Measurements from ENCODE around the gene JMY.

Gene JMY, protein sequence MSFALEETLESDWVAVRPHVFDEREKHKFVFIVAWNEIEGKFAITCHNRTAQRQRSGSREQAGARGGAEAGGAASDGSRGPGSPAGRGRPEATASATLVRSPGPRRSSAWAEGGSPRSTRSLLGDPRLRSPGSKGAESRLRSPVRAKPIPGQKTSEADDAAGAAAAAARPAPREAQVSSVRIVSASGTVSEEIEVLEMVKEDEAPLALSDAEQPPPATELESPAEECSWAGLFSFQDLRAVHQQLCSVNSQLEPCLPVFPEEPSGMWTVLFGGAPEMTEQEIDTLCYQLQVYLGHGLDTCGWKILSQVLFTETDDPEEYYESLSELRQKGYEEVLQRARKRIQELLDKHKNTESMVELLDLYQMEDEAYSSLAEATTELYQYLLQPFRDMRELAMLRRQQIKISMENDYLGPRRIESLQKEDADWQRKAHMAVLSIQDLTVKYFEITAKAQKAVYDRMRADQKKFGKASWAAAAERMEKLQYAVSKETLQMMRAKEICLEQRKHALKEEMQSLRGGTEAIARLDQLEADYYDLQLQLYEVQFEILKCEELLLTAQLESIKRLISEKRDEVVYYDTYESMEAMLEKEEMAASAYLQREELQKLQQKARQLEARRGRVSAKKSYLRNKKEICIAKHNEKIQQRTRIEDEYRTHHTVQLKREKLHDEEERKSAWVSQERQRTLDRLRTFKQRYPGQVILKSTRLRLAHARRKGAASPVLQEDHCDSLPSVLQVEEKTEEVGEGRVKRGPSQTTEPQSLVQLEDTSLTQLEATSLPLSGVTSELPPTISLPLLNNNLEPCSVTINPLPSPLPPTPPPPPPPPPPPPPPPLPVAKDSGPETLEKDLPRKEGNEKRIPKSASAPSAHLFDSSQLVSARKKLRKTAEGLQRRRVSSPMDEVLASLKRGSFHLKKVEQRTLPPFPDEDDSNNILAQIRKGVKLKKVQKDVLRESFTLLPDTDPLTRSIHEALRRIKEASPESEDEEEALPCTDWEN

DNA sequence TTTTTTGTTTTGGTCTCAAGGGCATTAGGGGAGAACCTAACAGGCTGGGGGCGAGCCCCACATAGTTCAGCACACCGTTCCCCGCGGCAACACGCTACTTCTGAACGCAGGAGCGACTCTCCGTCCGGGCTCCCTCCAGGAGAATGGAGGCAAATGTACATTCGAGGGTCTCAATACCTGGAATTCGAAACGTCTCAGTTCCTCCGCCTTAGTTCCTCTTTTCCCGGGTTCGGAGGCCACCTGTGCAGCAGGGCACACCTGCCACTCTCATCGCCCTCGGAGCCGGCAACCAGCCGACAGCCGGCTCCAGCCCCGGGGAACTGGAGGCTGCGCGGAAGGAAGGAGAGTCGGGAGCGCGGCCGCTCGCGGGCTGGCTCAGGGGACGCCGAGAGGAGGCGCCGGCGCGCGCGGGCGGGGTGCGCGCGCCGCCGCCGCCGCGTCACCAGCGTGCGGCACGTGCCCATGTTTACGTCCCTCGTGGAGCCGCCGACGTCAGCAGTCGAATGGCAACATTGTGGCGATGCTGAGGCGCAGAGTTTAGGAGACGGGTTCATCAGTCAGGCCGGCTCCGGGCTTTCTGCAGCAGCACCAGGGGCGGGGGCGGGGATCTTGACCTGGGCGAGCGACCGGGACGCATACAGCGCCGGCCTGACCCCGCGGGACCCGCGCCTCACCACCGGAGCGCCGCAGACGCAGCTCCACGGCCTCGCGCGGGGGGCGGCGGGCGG lies at the start of gene JMY:
Gene JMY (plus strand): TSS at position 498 of the 728 bp plus-strand sequence. CDS start 520 bp downstream, outside the sequence.
- DNase-seq (ENCODE audit: low spot score), result peak; percentile 80

DNA sequence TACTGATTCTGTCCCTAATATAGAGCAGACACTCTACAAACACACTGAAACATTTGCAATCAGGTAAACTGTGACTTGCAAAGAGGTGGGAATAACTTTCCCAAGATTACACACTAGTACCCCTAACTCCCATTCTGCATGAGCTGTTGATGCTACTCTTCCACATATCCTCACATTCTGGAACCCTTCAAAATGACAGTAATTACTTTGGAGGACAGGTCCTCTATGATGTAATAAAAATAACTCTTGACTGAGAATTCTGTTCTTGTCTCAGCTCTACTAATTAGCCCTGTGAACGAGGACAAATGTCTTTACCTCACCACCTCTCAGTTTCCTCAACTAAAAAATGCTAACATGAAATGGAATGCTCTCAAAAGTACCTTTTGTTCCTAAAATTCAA lies 49.5 kb upstream of the JMY start:
- DNase-seq (ENCODE audit: low spot score), result no peak

DNA sequence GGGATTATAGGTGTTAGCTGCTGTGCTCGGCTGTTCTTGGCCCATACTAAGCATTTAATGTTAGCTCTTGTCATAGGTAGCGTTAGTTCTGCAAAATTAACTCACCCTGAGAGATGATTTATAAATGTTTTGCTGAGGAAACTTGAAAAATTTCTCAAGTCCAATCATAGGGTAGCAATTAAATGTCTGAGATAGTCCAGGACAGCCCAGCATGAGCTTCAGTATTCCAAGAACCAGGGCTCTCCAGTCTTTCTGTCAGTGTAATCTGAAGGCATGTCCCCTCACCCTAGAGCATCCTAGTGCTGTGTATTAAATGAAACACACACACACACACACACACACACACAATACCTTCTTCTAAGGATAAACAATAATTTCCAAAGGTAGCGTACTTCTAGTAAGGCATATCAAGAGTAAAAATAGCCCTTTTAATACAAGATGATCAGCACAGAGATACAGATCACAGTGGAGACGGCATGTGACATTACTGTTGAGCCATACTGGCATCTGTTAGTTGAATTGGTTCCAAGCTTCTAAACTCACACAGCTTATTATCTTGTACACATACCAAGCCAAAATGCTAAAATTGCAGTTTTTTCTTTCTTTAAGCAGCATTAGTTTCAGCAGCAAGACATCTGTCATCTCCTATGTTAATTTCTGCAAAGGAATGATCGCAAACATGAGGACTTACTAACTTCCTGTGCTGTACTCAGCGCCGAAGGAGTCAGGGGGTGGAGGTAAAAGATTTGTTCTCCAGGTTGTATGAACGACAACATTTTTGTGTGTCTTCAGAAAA lies 46.3 kb upstream of the JMY start:
- no peak for DNase-seq (ENCODE audit: low spot score)

DNA sequence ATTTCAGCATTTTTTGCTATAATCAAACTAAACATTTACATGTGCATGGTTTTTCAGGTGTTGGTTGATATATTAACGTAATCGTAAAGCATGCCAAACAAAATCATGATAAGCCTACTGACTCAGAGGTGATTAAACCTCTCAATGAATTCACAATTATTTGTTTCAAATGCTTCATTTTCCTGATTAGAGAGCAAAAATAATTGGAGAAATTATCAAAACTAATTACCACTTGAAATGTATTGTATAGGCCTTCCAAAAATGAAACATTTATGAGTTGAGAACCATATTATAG lies 45.7 kb upstream of the JMY start:
- no peak for DNase-seq (ENCODE audit: low spot score)

DNA sequence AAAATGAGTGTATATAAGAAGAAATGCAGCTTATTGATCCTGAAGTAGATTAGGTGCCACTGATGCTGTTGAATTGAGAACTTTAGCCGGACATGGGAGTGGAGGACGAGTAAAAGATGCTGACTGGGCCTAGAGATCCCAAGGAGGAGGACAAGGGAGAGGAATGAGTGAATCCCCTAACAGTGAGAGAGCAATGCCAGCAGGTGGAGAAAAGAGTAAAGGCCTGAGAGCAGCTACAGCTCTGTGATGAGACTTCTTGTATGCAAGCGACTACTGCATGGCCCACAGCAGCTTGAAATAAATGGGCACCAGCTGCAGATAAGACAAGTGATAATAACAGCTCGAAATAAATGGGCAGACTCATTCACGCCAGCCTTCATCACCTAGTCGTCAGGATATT lies 44.5 kb upstream of the JMY start:
- no peak for DNase-seq (ENCODE audit: low spot score)

DNA sequence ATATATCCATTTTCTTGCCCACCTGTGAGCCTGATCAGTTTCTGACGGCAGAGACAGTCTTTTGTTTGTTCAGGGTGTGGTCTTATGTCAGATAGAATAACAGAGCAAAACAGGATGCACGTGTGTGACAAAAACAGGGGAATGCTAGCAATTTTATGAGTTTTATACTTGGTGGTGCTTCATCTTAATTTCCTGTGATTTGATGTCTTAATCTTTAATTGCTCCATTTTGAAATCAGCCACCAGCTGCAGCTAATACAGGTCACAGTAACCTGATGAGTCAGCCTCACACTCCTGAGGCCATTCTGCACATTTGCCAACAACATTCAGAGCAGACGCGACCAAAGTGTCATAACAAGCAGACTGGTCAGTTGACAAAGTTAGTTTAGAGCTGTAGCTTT lies 42.3 kb upstream of the JMY start:
- no peak for DNase-seq (ENCODE audit: low spot score)

DNA sequence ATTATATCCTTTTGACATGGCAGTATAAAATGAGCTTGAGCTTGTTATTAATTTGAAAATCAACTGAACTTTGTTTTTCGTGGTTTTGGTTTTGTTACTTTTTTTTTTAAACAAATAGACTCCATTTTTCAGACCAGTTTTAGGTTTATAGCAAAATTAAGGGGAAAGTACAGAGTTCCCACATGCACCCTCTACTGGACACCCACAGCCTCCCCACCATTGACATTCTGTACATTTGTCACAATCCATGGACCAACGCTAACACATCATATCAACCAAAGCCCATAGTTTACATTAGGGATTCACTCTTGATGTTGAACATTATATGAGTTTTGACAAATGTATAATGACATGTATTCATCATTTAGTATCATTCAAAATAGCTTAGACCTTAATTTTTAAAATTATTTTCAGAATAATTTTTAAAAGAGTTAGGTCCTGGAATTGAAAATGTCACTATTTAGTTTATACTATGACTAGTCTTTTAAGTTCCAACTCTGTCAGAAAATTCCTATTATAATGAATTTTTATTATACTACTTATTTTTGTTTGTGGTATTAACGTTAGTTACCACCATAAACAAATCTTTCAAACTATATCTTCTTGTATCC lies 35.3 kb upstream of the JMY start:
- DNase-seq (ENCODE audit: low spot score), result no peak

DNA sequence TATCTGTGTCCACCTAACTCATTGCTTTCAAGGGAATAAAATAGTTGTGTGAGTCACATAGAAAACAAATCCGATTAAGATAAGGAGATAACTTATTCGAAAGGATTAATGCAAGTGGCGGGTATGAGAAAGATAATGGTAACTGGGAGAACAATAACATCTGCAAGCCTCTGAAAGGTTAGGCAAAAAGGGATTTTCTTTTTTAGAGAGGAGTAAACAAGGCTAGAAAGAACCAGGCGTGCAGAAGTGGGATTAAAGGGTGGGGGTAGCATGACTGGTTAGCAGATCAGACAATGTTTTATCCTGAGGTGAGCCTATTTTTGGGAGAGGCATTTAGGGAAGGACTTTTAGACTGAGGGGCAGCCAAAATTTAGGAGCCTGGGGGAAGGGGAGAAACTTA lies 34.7 kb upstream of the JMY start:
- no peak for DNase-seq (ENCODE audit: low spot score)

DNA sequence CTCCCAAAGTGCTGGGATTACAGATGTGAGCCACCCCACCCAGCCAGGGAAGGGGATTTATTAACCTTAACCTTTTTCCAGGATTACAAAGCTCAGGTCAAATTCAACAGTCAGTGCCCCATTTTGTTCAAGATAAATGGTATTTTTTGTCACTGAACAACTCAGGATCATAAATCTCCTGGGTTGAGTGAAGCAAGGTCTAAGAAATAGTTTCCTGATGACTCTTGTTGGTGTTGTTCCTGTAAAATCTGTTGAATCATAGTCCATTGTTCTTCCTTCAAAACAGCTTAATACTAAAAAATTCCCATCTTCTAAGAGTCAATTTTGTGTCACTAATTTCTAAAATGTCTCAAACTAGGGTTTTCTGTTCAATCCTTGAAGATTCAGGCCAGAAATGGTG lies 33.9 kb upstream of the JMY start:
- no peak for DNase-seq (ENCODE audit: low spot score)

DNA sequence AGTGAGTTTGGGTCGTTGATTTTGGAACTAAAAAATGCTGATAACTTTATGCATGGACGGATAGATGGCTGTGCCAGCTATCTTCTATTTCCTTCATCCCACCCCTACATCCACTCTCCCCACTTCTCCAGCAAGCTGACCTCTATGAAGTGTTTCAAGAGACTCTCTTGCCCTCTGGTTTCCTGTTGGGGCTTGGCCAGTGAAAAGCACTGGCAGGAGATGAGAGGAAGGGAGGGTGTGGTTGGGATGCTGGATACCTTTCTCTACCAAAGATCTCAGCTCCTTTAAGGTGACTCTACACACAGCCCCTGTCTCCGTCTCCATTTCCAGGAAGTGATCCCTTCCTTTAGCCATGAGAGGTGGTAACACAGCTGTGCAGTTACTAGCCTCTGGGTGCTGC lies 30.0 kb upstream of the JMY start:
- DNase-seq (ENCODE audit: low spot score), result no peak

DNA sequence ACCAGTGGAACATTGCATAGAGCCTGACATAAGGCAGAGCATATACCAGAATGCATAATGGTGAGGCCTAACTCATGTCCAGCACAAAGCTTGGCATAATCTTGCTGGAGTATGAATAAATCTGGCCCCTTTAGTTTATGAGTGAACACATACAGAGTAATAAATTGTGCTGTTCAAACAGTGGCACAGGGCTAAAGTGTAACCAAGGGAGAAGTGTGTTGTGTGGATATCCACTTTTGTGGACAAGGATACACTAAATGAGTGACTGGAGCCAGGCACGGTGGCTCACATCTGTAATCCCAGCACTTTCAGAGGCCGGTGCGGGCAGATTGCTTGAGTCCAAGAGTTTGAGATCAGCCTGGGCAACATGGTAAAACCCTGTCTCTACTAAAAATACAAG lies 29.4 kb upstream of the JMY start:
- no peak for DNase-seq (ENCODE audit: low spot score)

DNA sequence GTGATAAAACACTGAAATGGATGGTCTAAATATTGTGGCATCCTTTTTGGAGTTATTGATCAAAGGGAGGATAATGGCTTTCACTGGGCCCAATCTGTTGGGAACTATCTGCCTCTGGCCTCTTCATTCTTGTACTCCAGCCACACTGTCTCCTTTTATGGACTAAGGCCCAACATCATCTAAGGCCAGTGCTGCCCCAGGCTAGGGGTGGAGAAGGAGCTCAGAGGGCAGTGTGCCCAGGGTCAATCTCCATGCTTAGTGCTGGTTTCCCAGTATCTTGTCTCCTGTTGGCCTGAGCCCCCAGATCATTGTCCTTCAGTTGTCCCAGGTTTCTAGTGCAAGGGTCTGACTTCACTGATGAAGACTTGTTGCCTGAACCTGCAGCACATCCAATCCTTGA lies 26.4 kb upstream of the JMY start:
- no peak for DNase-seq (ENCODE audit: low spot score)

DNA sequence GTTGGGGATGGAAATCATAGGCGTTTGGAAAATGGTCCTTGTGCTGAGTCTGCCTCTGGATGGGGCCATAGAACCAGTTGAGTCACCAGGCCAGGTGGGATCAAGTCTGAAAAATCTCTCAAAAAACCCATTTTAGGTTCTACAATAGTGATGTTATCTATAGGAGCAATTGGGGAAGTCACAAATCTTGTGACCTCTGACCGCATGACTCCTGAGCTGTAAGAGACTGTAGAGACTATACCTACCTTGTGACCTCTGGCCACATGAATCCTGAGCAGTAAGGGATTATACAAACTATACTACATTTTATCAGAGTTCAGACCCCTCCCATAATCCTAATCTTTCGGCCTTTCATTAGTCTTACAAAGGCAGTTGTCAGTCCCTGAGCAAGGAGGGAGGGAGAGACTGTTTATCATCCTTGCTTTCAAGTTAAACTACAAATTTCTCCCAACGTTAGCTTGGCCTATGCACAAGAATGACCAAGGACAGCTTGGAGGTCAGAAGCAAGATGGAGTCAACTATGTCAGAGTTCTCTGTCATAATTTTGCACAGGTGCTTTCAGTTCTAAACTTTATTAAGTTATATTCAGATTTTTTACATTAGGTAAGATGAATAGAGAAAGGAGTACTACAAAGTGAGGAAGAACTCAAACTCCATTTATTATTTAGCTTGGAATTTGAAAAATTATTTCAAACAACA lies 11.5 kb upstream of the JMY start:
- no peak for DNase-seq (ENCODE audit: low spot score)

DNA sequence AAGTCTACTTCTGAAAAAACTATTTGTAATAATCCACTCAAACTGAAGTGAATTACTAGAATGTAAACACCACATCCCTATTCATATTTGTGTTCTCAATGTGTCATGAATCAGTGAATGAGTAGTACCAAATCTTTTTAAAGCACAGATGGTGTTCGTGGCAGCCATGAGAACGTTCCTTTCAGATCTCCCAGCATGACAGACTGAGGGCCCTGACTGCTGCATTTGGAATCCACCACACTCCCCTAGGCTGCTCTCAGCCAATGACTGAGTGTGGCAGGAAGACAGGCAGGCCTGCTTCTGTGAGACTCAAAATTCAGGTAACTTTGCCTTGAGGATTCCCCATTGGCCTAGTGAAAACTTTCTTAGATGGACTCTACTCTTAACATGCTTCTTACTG lies 10.9 kb upstream of the JMY start:
- DNase-seq (ENCODE audit: low spot score), result no peak

DNA sequence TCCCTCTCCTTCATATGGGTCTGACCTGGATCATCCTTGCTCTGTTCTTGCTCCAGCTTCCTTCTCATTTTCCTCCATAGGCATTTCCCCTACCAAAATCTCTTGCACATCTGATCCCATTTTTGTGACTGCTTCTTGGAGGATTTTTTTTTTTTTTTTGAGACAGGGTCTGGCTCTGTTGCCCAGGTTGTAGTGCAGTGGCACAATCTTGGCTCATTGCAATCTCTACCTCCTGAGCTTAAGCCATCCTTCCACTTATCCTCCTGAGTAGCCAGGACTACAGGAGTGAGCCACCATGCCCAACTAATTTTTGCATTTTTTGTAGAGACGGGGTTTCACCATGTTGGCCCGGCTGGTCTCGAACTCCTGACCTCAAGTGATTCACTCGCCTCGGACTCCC lies 10.5 kb upstream of the JMY start:
- no peak for DNase-seq (ENCODE audit: low spot score)

DNA sequence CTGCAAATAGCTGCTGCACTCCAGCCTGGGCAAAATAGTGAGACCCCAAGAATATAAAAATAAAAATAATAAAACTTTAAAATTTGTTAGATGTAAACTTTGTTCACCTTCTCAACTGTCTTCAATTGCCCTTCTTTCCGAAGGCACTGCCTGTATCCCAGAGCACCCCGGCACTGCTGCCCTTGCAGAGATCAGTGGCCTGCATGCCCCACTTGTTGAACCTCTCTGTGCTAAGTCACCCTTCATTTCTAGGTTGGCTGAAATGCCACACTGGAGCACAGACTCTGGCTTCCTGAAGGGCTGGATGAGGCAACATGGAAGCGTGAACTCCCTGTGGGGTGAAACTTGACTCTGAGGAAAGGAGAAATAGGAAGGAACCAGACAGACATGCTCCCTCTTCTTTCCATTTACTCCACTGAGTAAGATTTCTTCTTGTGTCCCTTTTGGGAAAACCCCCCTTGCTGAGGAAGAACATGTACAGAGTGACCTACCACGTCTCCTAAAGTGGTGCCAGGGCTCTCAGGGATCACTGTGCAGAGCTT lies 8.4 kb upstream of the JMY start:
- DNase-seq (ENCODE audit: low spot score), result no peak

DNA sequence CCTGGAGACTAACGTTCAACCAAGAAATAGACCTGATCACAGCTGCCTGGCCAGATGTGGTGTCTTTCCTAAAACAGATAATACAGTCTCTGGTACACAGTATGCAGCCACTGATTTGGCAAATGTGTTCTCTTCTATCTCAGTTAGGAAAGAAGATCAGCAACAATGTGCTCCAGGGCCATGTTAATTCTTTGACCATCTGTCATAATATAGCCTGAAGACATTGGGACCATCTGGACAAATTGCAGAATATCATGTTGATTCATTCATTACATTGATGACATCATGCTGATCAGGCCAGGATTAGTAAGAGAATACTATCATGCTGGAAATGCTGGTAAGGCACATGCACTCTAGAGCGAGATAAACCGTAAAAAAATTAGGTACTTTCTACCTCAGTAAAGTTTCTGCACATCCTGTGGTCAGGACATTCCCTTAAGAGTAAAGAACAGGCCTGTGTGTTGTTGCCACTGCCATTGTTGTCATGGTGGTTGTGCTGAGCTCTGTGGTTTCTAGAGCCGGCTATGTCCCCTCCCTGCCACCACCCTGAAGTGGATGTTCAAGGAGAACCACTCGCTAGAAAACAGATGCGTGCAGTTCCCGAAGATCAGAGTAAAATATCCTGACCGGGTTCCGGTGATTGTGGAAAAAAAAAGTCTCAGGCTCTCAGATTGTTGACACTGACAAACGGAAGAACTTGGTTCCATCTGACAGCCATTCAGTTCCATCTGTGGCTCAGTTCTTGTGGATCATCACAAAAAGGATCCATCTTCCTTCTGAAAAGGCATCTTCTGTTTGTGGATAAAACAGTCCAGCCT lies 6.4 kb upstream of the JMY start:
- DNase-seq (ENCODE audit: low spot score), result peak; percentile 35

DNA sequence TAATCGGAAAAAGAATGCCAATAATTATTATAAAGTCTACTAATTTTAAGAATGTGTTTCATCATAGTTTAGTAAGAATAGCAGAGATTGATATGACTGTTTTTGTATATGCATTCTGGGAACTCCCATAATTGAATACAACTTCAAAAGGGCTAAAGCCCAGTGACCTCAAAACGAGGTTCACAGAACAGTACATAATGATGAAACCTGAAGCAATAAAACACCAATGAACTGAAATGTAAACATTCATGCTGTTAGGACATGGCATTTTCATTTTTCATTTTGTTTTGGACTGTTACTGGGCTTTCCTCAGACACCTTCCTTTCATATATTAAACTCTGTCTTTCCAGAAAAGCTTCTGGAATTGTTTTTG lies 684 bp upstream of the JMY start:
- peak; percentile 38 for DNase-seq (ENCODE audit: low spot score)

DNA sequence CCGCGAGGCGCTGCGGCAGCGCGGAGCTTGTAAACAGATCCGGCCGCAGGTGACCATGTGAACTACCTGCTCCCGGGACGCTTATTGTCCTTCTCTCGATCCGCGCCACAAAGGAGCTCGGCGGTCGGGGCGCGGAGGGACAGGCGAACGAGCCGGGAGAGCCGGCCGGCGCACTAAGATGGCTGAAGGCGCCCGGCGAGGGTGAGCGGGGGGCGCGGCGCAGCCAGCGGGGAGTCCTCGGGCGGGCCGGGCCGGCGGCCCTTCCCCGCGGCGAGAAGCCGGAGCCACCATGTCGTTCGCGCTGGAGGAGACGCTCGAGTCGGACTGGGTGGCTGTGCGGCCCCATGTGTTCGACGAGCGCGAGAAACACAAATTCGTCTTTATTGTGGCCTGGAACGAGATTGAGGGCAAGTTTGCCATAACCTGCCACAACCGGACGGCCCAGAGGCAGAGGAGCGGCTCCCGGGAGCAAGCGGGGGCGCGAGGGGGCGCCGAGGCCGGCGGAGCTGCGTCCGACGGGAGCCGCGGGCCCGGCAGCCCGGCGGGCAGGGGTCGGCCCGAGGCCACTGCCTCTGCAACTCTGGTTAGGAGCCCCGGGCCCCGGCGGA lies 535 bp downstream of the JMY start:
- DNase-seq (ENCODE audit: low spot score), result peak; percentile 19
